Large intestine (tissue), 3 donors: ENCODE measurements around the gene GGCX. TPM values are rescaled to one million over a fixed set of nuclear protein-coding genes. Genes with fewer than 3 reads are reported as not detected.

ENCODE experiments used
- DNase-seq, 2 donors: peaks; one replicate each; pipeline versions ENCODE4 v3.0.0 to v3.0.0-alpha.2; 2013
- H3K27ac ChIP-seq: one replicate; pipeline ENCODE4 v1.5.1; 2013; ENCODE audit warnings: low read length
- H3K27me3 ChIP-seq: 2 replicates; pipeline ENCODE4 v1.6.1; 2013; ENCODE audit warnings: low read length; ENCODE audit not compliant: control insufficient read depth, insufficient read depth
- H3K36me3 ChIP-seq: 2 replicates; pipeline ENCODE4 v1.6.1; 2013; ENCODE audit warnings: low read length; ENCODE audit not compliant: control insufficient read depth, insufficient read depth
- H3K4me1 ChIP-seq: one replicate; pipeline ENCODE4 v1.6.1; 2013; ENCODE audit warnings: low read length; ENCODE audit not compliant: control insufficient read depth, insufficient read depth
- H3K4me3 ChIP-seq: one replicate; pipeline ENCODE4 v1.5.1; 2013; ENCODE audit warnings: low read length
- H3K9me3 ChIP-seq: one replicate; pipeline ENCODE4 v1.6.1; 2013; ENCODE audit warnings: mild to moderate bottlenecking, low read depth, low read length, moderate library complexity; ENCODE audit not compliant: control insufficient read depth
- WGBS: methylation state at CpG from one replicate; pipeline ENCODE4 v1.1.5; 2013; ENCODE audit warnings: low lambda C conversion rate; ENCODE audit not compliant: insufficient coverage; 5-methylcytosine and 5-hydroxymethylcytosine counted together
- polyA plus RNA-seq: library from polyadenylated mRNA; unstranded; fragments of 120-200 nt; gene quantifications from one replicate; pipeline ENCODE4 v1.2.1, GENCODE V29; 2013

Gene GGCX
- polyA plus RNA-seq, 1 donor, result 24.8 TPM

DNA sequence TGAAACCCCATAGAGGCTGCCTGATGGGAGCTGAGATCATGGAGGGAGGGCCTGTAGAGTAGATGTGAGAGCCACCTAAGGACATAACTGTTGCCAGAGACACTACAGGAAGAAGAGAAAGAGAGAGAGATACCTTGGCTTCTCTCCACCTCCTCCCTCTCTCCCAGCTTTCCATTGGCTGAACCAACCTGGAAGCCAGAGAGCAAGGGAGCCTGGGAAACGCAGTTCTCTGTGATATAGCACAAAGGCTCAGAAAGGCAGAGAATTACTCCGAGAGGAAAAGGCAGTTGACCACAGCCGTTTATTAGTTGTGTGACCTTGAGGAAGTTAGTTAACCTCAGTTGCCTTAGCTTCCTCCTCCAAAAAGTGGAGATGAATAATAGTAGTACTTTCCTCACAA, 60.0 kb downstream of the GGCX start:
- Histone ChIP-seq H3K9me3 (peaks cover 6% of the 10 kb centered on the region), H3K27ac (no peak overlapping the region), H3K4me3 (no peak overlapping the region), H3K27me3 (no peaks in the 10 kb centered on the region), H3K36me3 (no peaks in the 10 kb centered on the region), H3K4me1 (peaks cover 36% of the 10 kb centered on the region)
- WGBS, result no CpG with 5 or more reads among the region's 3 CpGs
- no peak for DNase-seq

DNA sequence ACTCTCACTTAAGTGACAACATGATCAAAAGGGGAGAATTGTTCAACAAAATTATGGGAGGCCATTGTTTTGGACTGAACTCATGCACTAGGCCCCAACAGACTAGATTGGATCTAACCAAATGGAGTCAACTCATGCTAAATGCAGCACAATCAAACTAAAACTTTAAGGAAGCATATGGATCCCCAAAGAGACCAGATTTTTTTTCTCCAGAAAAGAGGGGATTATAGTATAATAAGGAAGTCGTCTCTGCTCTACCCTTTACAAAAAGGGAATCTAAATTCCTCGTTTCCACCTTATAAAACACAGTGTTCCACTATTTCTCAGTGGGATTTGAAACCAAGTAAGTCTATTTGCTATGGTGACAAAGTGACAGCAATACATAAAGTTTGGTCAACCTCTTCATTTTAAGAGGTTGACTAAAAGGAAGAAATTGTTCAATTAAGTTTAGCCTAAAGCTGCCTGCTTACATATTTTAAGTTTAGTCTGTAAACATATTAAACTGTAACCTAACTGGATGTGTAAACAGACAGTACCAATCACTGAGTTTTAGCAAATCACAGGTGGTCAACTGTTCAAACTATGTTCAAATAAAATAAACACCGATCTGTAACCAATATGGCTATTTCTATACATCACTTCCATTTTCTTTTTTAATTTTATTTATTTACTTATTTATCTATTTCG, 63.2 kb downstream of the GGCX start:
- Histone ChIP-seq H3K4me3 (no peak overlapping the region), H3K27me3 (no peaks in the 10 kb centered on the region), H3K9me3 (peaks cover 6% of the 10 kb centered on the region), H3K27ac (no peak overlapping the region), H3K36me3 (no peaks in the 10 kb centered on the region), H3K4me1 (peaks cover 27% of the 10 kb centered on the region)
- DNase-seq, result no peak
- 88% methylated on average over 3 of the region's 4 CpGs for WGBS

DNA sequence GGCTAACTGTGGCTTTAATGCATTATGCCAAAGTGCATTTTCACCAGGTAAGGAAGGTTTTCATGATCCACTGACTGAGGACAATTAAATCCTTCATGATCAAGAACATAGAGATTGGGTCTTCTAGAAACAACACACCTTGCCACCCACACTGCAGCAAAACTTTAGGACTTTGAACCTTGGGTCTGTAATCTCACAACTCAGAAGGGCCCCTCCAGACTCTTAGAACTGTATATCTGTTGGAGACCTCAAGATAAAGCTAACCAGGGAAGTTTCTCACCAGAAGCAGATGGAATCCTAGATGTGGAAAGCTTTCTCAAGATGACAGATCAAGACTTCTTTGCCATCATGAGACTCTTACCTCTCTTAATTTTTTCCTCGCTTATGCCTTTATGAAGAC, 64.9 kb downstream of the GGCX start:
- Histone ChIP-seq H3K36me3 (no peaks in the 10 kb centered on the region), H3K4me3 (no peak overlapping the region), H3K9me3 (peaks cover 6% of the 10 kb centered on the region), H3K27ac (peak overlapping the region; percentile 60), H3K27me3 (no peaks in the 10 kb centered on the region), H3K4me1 (peaks cover 17% of the 10 kb centered on the region)
- no CpG with 5 or more reads among the region's 1 CpG for WGBS
- DNase-seq, result peak in 1 of 2 donors; percentile 72

Other genes starting within 250 kb of the GGCX start
- 147 TPM for gene TGOLN2, start 233.5 kb downstream of the GGCX start, polyA plus RNA-seq
- gene RETSAT, start 207.0 kb downstream of the GGCX start, polyA plus RNA-seq, result 56.8 TPM
- gene ELMOD3, start 206.7 kb downstream of the GGCX start, polyA plus RNA-seq, result 29.0 TPM
- gene CAPG, start 151.1 kb downstream of the GGCX start, polyA plus RNA-seq, result 40.7 TPM
- gene SH2D6, start 142.8 kb downstream of the GGCX start, polyA plus RNA-seq, result 3.8 TPM
- 345 TPM for gene MAT2A, start 22.3 kb downstream of the GGCX start, polyA plus RNA-seq
- gene VAMP8, start 16.1 kb upstream of the GGCX start, polyA plus RNA-seq, result 158 TPM
- 18.0 TPM for gene VAMP5, start 22.9 kb upstream of the GGCX start, polyA plus RNA-seq
- 131 TPM for gene RNF181, start 34.3 kb upstream of the GGCX start, polyA plus RNA-seq
- 40.9 TPM for gene TMEM150A, start 41.2 kb upstream of the GGCX start, polyA plus RNA-seq
- 44.1 TPM for gene C2orf68, start 50.6 kb upstream of the GGCX start, polyA plus RNA-seq
- 45.2 TPM for gene USP39, start 54.7 kb upstream of the GGCX start, polyA plus RNA-seq
- gene SFTPB, start 106.7 kb upstream of the GGCX start, polyA plus RNA-seq, result 0.01 TPM
- 13.1 TPM for gene GNLY, start 132.9 kb upstream of the GGCX start, polyA plus RNA-seq
- gene ATOH8, start 192.5 kb upstream of the GGCX start, polyA plus RNA-seq, result 5.1 TPM